BJ (cell line): ENCODE data around the gene TANC1. TPM values are rescaled to one million over a fixed set of nuclear protein-coding genes. Genes with fewer than 3 reads are reported as not detected.

Experiments used
- CTCF ChIA-PET: fragments of 350-600 bp; formaldehyde crosslinking; extraction: SDS; loops from one replicate; lab custom pipeline; 2021; ENCODE audit warnings: antibody characterized with exemption, inconsistent platforms; lab: Yijun Ruan, JAX
- POLR2A ChIA-PET: fragments of 300-600 bp; sonication (Branson Sonifier 250); formaldehyde crosslinking; extraction: SDS; loops from one replicate; lab custom pipeline; 2021; ENCODE audit warnings: antibody characterized with exemption; lab: Charles Lee
- DNase-seq: peaks from one replicate; pipeline ENCODE4 v3.0.0-alpha.2; 2011; ENCODE audit warnings: low read depth
- H3K27me3 ChIP-seq: 2 replicates; pipeline ENCODE4 v1.6.0; 2011; ENCODE audit warnings: low read length; ENCODE audit not compliant: control insufficient read depth, insufficient read depth
- H3K36me3 ChIP-seq: 2 replicates; pipeline ENCODE4 v1.5.1; 2011; ENCODE audit warnings: low read length; ENCODE audit not compliant: control insufficient read depth, insufficient read depth
- H3K4me3 ChIP-seq: 2 replicates; pipeline ENCODE4 v1.5.1; 2011; ENCODE audit warnings: low read depth, mild to moderate bottlenecking, control low read depth, low read length
- CTCF ChIP-seq: IDR thresholded peaks from 2 replicates; pipeline ENCODE4 v1.5.1; 2011; ENCODE audit warnings: low read depth, mild to moderate bottlenecking, control low read depth, inconsistent platforms, low read length, moderate library complexity; ENCODE audit not compliant: insufficient read depth
- polyA plus RNA-seq: library from polyadenylated mRNA; depleted of rRNA; stranded (reverse); fragments of >200 nt; gene quantifications from 2 replicates; pipeline ENCODE4 v1.2.3, GENCODE V29; 2011

TANC1 gene
- polyA plus RNA-seq, 1 experiment = 22.0 TPM

GRCh38 chr2:158969162-158969714, 798 bp downstream of the TANC1 start:
- no peak for TF ChIP-seq CTCF
- Histone ChIP-seq H3K36me3 (no peaks in the 10 kb centered on the region; the same call in 1 of the 2 replicates), H3K27me3 (no peaks in the 10 kb centered on the region), H3K4me3 (peak overlapping the region; percentile 61)
- CTCF ChIA-PET = interaction anchor here (0.6 to 3.4 kb wide), 3 partner anchors 102 to 149 kb away, joined by 3 to 14 read pairs (median 3); no protein-coding TSS in a partner anchor
- no peak for DNase-seq
- POLR2A ChIA-PET = no interaction called here

DNA sequence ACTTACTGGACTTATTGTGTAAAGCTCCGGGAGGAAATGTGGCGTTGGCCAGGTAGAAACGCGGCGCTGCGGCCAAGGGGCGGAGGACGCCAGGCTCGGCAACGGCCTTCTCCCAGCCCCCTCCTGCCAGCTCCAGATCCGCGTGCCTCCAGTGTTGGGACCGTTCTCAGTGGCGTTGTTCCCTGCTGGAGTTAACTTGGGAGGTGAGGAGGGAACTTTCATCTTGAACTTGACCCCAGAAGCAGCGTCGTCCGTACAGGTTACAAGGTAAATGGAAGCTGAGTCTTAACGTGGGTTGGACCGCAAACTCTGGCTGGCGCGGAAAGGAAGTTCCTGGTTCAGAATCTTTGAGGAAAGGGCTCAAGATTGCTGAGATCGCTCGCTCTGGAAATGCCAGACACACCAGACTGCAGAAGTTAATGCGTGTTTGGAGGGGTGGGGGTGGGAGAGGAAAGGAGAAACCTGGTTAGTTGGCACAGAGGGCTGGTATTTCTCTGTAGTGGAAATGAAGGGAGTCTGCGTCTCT, 1.3 kb downstream of the TANC1 start:
- peak overlapping the region; percentile 61 for H3K4me3 ChIP-seq
- DNase-seq = no peak
- CTCF ChIA-PET = interaction anchor here (0.6 to 3.4 kb wide), 4 partner anchors 16 to 149 kb away, joined by 3 to 14 read pairs (median 3); no protein-coding TSS in a partner anchor
- TF ChIP-seq CTCF = no peak
- H3K36me3 ChIP-seq = no peaks in the 10 kb centered on the region; the same call in 1 of the 2 replicates
- POLR2A ChIA-PET = no interaction called here
- no peaks in the 10 kb centered on the region for H3K27me3 ChIP-seq

- peak overlapping the region; percentile 61 for H3K4me3 ChIP-seq
- H3K27me3 ChIP-seq = no peaks in the 10 kb centered on the region
- POLR2A ChIA-PET = no interaction called here
- TF ChIP-seq CTCF = no peak
- no peaks in the 10 kb centered on the region; the same call in 1 of the 2 replicates for H3K36me3 ChIP-seq
- no peak for DNase-seq
- CTCF ChIA-PET = interaction anchor here (1.0 to 3.4 kb wide), 2 partner anchors 15 to 148 kb away, joined by 3 to 14 read pairs; no protein-coding TSS in a partner anchor
Measured at GRCh38 chr2:158970241-158970751, 1.9 kb downstream of the TANC1 start.

- POLR2A ChIA-PET = no interaction called here
- H3K4me3 ChIP-seq = no peak overlapping the region
- CTCF ChIA-PET = interaction anchor here (1.7 kb wide), 1 partner anchor 11 kb away, joined by 3 read pairs; no protein-coding TSS in a partner anchor
- no peak for TF ChIP-seq CTCF
- H3K36me3 ChIP-seq = no peaks in the 10 kb centered on the region; the same call in 1 of the 2 replicates
- no peaks in the 10 kb centered on the region for H3K27me3 ChIP-seq
- DNase-seq = no peak
Measured at GRCh38 chr2:158973116-158973956, 4.9 kb downstream of the TANC1 start.
